GM12891 (cell line): ENCODE results near the gene MTCL1.

ENCODE experiments used
- PAX5 ChIP-seq: IDR thresholded peaks from 2 replicates; pipeline ENCODE4 v1.6.1; 2011; ENCODE audit warnings: low read length, moderate library complexity, mild to moderate bottlenecking; ENCODE audit not compliant: insufficient read depth, severe bottlenecking
- POLR2A ChIP-seq: IDR thresholded peaks from 2 replicates; pipeline ENCODE4 v1.6.1; 2011; ENCODE audit warnings: low read depth, low read length, control low read depth
- POLR2AphosphoS5 ChIP-seq: IDR thresholded peaks from 2 replicates; pipeline ENCODE4 v1.6.1; 2011; ENCODE audit warnings: low read depth, low read length, control low read depth
- POU2F2 ChIP-seq: IDR thresholded peaks from 2 replicates; pipeline ENCODE4 v1.6.1; 2011; ENCODE audit warnings: low read depth, mild to moderate bottlenecking, control low read depth, low read length, moderate library complexity
- SPI1 ChIP-seq: IDR thresholded peaks from 2 replicates; pipeline ENCODE4 v1.6.1; 2011; ENCODE audit warnings: low read depth, low read length, control low read depth
- TAF1 ChIP-seq: IDR thresholded peaks from 2 replicates; pipeline ENCODE4 v1.6.1; 2011; ENCODE audit warnings: low read depth, low read length, control low read depth

DNA sequence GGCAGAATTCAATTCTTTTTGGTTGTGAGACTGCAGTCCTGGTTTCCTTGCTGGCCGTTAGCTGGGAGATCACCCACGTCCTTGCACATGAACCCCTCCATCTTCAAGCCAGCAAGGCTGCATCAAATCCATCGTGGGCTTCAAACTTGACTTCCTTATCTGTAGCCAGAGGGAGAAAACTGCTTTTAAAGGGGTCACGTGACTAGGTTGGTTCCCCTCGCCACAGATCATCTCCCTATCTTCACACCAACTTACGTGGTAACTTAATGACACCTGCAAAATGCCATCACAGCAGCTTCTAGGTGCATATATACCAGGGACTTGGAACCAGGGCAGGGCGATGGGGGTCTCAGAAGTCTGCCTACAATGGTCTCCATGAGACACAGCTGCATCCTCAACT is 169.5 kb downstream of the MTCL1 start:
- TF ChIP-seq POLR2A (no peak), POLR2AphosphoS5 (no peak), TAF1 (no peak), SPI1 (no peak), POU2F2 (no peak), PAX5 (no peak)
